ENCODE results near the gene MOB3B.
"Not testable (repeated sequence)": the region's sequence is repeated elsewhere in the genome, so short reads cannot be mapped to it uniquely, and the experiment has no call there.

MOB3B gene

DNA sequence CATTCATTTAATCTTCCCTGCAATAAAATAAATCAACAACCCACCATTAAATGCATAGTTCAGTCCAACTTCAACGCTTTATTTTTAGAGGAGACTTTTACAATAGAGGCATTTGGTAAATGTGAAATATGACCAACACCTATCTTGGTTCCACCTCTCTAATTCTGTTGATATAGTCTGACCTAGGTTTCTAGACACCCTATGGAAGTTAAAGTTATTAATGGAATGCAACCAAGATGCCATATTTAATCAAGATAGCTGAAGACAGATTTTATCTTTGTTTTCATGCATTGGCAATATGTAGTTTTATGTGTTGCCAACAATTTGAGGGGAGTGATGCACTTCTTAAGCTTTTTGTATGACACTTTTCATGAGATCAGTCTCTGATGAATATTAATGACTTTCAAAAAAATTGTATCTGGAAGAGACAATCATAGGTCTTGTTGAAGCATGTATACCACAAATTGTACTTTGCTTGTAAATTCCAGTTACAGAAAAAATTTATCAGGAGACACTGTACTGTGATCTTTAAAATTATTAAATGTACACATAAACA lies 107.3 kb downstream of the MOB3B start:
- DNase-seq, result no peak
- no peaks in the 10 kb centered on the region for H3K27me3 ChIP-seq (ENCODE audit: insufficient read depth, low read depth, severe bottlenecking)

DNA sequence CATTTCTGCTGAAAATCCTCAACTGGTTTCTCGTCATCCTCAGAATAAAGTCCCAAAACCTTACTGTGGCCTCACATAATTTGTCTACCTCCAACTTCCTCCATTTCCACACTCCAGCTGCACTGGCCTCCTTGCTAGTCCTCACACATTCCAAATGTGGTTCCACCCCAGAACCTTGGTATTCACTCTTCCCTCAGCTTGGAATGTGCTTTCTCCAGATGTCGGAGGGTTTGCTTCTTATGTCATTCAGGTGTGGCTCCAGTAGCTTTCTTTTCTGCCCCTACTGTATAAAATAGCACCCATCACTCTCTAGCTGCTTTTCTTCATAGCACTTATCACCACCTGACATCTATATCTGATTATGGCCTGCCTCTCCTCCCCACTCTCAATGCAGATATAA lies 108.0 kb downstream of the MOB3B start:
- Histone ChIP-seq H3K27me3 (ENCODE audit: insufficient read depth, low read depth, severe bottlenecking) (no peaks in the 10 kb centered on the region), H3K4me3 (ENCODE audit: low read depth, low read length) (no peak overlapping the region), H3K36me3 (no peaks in the 10 kb centered on the region), H3K27ac (no peak overlapping the region), H3K9me3 (ENCODE audit: severe bottlenecking) (no peaks in the 10 kb centered on the region)
- TF ChIP-seq, protein P1, sequence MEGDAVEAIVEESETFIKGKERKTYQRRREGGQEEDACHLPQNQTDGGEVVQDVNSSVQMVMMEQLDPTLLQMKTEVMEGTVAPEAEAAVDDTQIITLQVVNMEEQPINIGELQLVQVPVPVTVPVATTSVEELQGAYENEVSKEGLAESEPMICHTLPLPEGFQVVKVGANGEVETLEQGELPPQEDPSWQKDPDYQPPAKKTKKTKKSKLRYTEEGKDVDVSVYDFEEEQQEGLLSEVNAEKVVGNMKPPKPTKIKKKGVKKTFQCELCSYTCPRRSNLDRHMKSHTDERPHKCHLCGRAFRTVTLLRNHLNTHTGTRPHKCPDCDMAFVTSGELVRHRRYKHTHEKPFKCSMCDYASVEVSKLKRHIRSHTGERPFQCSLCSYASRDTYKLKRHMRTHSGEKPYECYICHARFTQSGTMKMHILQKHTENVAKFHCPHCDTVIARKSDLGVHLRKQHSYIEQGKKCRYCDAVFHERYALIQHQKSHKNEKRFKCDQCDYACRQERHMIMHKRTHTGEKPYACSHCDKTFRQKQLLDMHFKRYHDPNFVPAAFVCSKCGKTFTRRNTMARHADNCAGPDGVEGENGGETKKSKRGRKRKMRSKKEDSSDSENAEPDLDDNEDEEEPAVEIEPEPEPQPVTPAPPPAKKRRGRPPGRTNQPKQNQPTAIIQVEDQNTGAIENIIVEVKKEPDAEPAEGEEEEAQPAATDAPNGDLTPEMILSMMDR (IDR thresholded peaks at IDR 0.05; ENCODE audit: low read depth, low read length), result no peak
- DNase-seq, result no peak

More for the DNA sequence above, 107.3 kb downstream of the MOB3B start:
- TF ChIP-seq, protein P1 (IDR thresholded peaks at IDR 0.05; ENCODE audit: low read depth, low read length), result no peak
- H3K27ac ChIP-seq, result no peak overlapping the region
- no peaks in the 10 kb centered on the region for H3K9me3 ChIP-seq (ENCODE audit: severe bottlenecking)
- H3K4me3 ChIP-seq (ENCODE audit: low read depth, low read length), result no peak overlapping the region
- no peaks in the 10 kb centered on the region for H3K36me3 ChIP-seq

DNA sequence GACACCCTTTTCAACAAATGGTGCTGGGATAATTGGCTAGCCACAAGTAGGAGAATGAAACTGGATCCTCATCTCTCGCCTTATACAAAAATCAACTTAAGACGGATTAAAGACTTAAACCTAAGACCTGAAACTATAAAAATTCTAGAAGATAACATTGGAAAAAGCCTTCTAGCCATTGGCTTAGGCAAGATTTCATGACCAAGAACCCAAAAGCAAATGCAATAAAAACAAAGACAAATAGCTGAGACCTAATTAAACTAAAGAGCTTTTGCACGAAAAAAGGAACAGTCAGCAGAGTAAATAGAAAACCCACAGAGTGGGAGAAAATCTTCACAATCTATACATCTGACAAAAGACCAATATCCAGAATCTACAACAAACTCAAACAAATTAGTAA lies 110.1 kb downstream of the MOB3B start:
- H3K27me3 ChIP-seq (ENCODE audit: insufficient read depth, low read depth, severe bottlenecking); H3K36me3 ChIP-seq; H3K27ac ChIP-seq; H3K4me3 ChIP-seq (ENCODE audit: low read depth, low read length); H3K9me3 ChIP-seq (ENCODE audit: severe bottlenecking); DNase-seq: not testable (repeated sequence)

- no peaks in the 10 kb centered on the region for H3K27me3 ChIP-seq (ENCODE audit: insufficient read depth, low read depth, severe bottlenecking)
- no peaks in the 10 kb centered on the region for H3K9me3 ChIP-seq (ENCODE audit: severe bottlenecking)
- TF ChIP-seq, protein P1 (IDR thresholded peaks at IDR 0.05; ENCODE audit: low read depth, low read length), result no peak
- no peak overlapping the region for H3K27ac ChIP-seq
- H3K4me3 ChIP-seq (ENCODE audit: low read depth, low read length), result no peak overlapping the region
- H3K36me3 ChIP-seq, result no peaks in the 10 kb centered on the region
- DNase-seq, result no peak
These were observed 115.3 kb downstream of the MOB3B start for GRCh38 chr9:27414220-27414761.

GRCh38 chr9:27413511-27414219 lies 115.9 kb downstream of the MOB3B start:
- Histone ChIP-seq H3K36me3 (no peaks in the 10 kb centered on the region), H3K4me3 (ENCODE audit: low read depth, low read length) (no peak overlapping the region), H3K9me3 (ENCODE audit: severe bottlenecking) (no peaks in the 10 kb centered on the region), H3K27me3 (ENCODE audit: insufficient read depth, low read depth, severe bottlenecking) (no peaks in the 10 kb centered on the region), H3K27ac (no peak overlapping the region)
- DNase-seq, result no peak
- TF ChIP-seq, protein P1 (IDR thresholded peaks at IDR 0.05; ENCODE audit: low read depth, low read length), result no peak

- DNase-seq, result no peak
- Histone ChIP-seq H3K9me3 (ENCODE audit: severe bottlenecking) (no peaks in the 10 kb centered on the region), H3K4me3 (ENCODE audit: low read depth, low read length) (no peak overlapping the region), H3K27me3 (ENCODE audit: insufficient read depth, low read depth, severe bottlenecking) (no peaks in the 10 kb centered on the region), H3K27ac (no peak overlapping the region), H3K36me3 (no peaks in the 10 kb centered on the region)
- TF ChIP-seq, protein P1 (IDR thresholded peaks at IDR 0.05; ENCODE audit: low read depth, low read length), result no peak
These were observed 116.7 kb downstream of the MOB3B start for GRCh38 chr9:27412963-27413362.

Data from WERI-Rb-1 (cell line).